ENCODE data around the gene LDLRAD2.
"Not testable (repeated sequence)": the region's sequence is repeated elsewhere in the genome, so short reads cannot be mapped to it uniquely, and the experiment has no call there.

Gene LDLRAD2

GRCh38 chr1:21783679-21784603 lies 28.1 kb upstream of the LDLRAD2 start:
- DNase-seq (ENCODE audit: low spot score), result peak; percentile 16

- not testable (repeated sequence) for DNase-seq (ENCODE audit: low spot score)
These were observed 26.3 kb upstream of the LDLRAD2 start for GRCh38 chr1:21785764-21786163.

GRCh38 chr1:21786640-21787039 lies 25.4 kb upstream of the LDLRAD2 start:
- DNase-seq (ENCODE audit: low spot score), result no peak

- no peak for DNase-seq (ENCODE audit: low spot score)
These were observed 19.0 kb upstream of the LDLRAD2 start for GRCh38 chr1:21793104-21793503.

- DNase-seq (ENCODE audit: low spot score), result no peak
These were observed 17.4 kb upstream of the LDLRAD2 start for GRCh38 chr1:21794656-21795055.

DNA sequence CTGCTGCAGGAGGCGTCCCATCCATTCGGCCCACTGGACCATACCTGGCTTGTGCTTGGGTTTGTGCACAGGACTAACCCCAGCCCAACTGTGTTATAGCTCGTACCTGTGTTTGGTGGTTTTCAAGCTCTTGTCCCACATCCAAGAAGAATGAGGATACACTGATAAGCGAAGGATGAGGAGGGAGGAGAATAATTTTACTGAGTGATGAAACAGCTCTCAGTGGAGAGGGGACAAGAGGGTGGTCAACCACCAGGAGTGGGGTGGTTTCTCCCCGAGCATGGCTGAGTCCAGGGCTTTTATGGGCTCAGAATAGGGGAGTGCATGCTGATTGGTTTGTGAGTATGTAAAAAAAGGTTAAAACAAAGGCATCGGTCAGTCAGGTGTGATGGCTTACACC lies 17.0 kb upstream of the LDLRAD2 start:
- no peak for DNase-seq (ENCODE audit: low spot score)

- DNase-seq (ENCODE audit: low spot score), result no peak
These were observed 12.3 kb upstream of the LDLRAD2 start for GRCh38 chr1:21799730-21800129.

DNA sequence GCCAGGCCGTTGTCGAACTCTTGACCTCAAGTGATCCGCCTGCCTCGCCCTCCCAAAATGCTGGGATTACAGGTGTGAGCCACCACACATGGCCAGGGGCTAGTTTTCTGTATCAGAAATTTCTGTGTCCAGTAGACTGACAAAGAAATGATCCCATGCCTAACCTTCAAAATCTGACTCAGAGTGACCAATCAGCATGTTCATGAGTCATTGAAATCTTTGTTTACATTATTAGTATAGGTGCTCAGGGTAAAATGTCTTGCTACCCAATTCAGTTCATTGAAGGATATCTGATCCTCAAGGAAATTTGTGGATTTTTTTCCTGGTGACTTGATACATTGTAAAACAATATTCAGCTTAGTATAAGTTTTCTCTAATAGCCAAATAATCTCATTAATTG lies 11.0 kb upstream of the LDLRAD2 start:
- DNase-seq (ENCODE audit: low spot score), result no peak

DNA sequence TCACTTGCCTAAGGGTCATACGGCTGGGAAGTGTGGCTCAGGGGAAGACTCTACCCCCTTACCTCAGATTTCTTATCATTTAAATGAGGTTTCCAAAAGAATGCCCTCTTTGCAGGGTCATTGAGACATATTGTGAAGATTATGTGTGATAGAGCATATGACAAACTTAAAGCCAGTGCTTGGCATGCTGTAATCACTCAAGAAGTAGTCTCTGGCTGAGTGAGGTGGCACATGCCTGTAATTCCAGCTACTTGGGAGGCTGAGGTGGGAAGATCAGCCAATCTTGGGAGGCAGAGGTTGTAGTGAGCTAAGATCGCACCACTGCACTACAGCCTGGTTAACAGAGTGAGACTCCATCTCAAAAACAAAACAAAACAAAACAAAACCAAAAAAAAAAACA lies 7.5 kb upstream of the LDLRAD2 start:
- DNase-seq (ENCODE audit: low spot score), result no peak

GRCh38 chr1:21813542-21813941 lies 1.5 kb downstream of the LDLRAD2 start:
- DNase-seq (ENCODE audit: low spot score), result no peak

DNA sequence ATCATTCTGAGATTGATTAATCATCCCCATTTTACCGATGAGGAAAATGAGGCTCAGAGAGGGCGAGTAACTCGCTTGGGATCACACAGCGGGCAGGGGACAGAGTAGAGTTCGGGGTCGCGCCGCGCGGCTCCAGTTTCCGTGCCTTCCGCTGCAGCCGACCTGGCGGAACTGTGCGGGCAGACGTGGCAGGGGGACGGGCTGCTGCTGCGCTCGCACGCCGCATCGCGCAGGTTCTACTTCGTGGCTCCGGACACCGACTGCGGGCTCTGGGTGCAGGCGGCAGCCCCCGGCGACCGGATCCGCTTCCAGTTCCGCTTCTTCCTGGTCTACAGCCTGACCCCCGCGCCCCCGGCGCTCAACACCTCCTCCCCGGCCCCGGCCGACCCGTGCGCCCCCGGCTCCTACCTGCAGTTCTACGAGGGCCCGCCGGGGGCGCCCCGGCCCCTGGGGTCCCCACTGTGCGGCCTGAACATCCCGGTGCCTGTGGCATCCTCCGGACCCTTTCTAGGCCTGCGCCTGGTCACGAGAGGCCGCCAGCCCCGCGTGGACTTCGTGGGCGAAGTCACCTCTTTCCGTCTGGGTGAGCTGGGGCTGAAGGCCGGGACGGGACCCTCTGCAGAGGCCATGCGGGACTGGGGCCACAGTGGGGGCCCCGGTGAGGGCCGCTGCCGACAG lies 2.3 kb downstream of the LDLRAD2 start:
- peak; percentile 2 for DNase-seq (ENCODE audit: low spot score)

DNA sequence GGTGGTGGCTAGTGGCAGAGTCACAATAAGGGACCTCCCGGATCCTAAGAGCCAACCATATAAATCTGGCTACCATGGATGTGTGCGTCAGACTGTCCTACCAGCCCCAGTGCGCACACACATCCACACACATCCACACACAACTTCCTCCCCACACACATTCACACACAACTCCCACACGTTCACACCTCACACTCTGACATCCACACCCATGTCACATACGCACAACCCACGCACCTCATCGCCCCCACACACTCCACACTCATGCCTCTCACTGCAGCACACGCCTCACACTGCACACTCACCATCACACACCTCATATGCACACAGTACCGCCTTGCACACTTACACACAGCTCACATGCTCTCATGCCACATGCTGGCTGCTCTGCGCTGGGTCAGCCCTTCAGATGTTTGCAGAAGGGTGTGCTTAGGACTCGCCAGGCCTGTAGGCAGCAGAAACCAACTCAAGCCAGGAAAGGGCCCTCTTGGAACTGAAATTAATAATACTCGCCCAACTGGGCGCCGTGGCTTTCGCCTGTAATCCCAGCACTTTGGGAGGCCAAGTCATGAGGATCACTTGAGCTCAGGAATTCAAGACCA lies 3.0 kb downstream of the LDLRAD2 start:
- DNase-seq (ENCODE audit: low spot score), result peak; percentile 3

DNA sequence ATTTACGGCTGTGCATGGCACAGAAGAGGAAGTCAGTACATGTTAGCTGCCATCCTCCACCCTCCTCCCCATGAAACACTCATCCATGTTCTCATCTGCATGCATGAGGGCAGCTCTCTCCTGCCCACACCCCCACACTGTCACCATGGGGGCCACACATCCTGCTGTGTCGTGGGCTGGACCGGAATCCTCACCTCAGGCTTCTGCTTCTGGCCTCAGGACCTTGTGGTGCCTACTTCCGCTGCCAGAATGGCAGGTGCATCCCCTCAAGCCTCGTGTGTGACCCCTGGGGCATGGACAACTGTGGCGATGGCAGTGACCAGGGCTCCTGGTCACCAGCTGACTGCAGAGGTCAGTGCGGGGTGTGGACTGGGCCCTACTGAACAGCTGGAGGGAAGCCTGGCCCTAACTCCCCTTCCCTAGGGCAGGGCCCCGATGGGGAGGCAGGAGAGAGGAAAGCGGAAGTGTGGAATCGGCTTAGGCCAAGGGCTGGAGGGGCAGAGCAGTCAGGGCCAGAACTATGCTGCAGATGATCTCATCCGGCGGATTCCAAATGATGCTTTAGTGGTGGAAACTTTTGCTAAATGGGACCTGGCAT lies 3.8 kb downstream of the LDLRAD2 start:
- peak; percentile 2 for DNase-seq (ENCODE audit: low spot score)

- peak; percentile 82 for DNase-seq (ENCODE audit: low spot score)
These were observed 4.7 kb downstream of the LDLRAD2 start for GRCh38 chr1:21816602-21817302.

DNA sequence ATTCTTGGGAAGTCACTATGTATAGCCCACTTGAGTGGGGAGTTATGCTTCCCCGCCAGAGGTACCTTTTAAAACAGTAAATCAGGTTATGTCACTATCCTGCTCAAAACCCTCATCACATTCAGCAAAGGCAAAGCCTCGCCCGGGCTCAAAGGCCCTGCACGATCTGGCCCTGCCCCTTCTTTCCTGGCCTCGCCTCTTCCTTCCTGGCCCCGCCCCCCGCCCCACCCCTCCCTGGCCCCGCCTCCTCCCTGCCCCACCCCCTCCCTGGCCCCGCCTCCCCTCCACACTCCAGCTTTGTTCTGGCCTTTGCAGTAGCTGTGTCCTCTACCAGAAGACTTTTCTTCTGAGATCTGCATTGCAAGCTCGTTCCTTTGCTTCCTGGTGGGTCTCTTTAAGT lies 6.6 kb downstream of the LDLRAD2 start:
- DNase-seq (ENCODE audit: low spot score), result peak; percentile 83

- no peak for DNase-seq (ENCODE audit: low spot score)
These were observed 8.7 kb downstream of the LDLRAD2 start for GRCh38 chr1:21820597-21821232.

DNA sequence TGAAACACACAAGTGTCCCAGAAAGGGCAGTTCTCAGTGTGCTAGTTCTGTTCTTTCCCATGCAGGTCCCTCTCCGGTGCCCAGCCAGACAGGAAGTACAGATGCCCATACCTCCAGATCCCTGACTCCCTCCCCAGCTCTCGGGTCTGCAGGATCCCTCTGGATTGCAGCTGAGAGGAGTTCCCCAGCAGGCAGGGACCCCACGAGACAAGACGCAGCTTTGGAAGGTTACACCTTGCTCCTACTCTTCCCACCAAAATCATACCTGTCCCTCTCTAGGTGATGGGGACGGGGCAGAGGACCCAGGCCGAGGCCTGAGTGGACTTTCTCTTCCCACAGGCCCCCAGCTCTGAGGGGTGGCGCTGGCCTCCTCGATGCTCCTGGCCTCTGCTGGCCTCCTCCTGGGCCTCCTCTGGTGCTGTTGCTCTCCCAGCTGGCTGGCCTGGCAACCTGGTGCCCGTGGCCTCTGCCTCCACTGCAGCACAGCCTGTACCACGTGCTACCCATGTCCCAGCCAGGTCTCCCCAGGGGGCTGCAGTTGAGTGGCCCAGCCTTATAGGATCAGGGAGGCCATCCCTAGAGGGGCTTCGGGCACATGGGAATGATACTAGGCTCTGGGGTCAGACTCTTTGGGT lies 9.4 kb downstream of the LDLRAD2 start:
- no peak for DNase-seq (ENCODE audit: low spot score)

GRCh38 chr1:21822349-21822748 lies 10.3 kb downstream of the LDLRAD2 start:
- no peak for DNase-seq (ENCODE audit: low spot score)

GRCh38 chr1:21823206-21823979 lies 11.3 kb downstream of the LDLRAD2 start:
- no peak for DNase-seq (ENCODE audit: low spot score)
